Tibial nerve (tissue), 4 donors: ENCODE results near the gene ACVR1.

Source experiments
- EP300 ChIP-seq, 2 donors: sonication (generic); formaldehyde crosslinking; IDR thresholded peaks; one replicate each; pipeline ENCODE4 v1.6.1; 2017; ENCODE audit warnings: antibody characterized with exemption in 2 of 2, mild to moderate bottlenecking in 1 of 2
- POLR2A ChIP-seq, 2 donors: fragments of 450-650 bp; IDR thresholded peaks; one replicate each; pipeline ENCODE4 v1.6.1; 2017; ENCODE audit warnings: antibody characterized with exemption in 2 of 2, mild to moderate bottlenecking in 2 of 2, moderate library complexity in 2 of 2
- TF ChIP-seq, protein P1 (sequence below), 5 experiments: fragments of 200-600 bp in 3 of 5; fragments of 450-650 bp in 2 of 5; sonication (generic) in 3 of 5; IDR thresholded peaks; one replicate each; pipeline ENCODE4 v1.5.1; 2016 to 2019; ENCODE audit warnings: antibody characterized with exemption in 5 of 5, mild to moderate bottlenecking in 3 of 5, moderate library complexity in 2 of 5

DNA sequence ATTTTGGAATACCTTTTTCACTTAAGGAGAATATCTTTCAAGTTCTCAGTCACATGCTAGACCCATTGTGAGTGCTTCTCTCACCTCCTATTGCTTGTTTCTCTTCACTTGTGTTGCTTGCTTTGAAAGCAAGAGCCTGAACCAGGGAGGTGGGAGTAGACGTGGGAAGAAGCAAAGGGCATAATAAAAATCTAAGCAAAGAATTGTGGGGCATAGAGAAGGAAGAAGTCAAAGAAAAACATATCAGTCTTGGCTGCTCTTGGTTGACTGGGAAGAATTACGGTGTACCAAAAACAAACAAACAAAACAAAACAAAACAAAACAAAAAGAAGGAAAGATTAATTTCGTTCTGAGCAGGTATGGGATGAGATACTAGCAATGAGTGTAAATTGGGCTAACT, 48.9 kb upstream of the ACVR1 start:
- TF ChIP-seq, protein P1, sequence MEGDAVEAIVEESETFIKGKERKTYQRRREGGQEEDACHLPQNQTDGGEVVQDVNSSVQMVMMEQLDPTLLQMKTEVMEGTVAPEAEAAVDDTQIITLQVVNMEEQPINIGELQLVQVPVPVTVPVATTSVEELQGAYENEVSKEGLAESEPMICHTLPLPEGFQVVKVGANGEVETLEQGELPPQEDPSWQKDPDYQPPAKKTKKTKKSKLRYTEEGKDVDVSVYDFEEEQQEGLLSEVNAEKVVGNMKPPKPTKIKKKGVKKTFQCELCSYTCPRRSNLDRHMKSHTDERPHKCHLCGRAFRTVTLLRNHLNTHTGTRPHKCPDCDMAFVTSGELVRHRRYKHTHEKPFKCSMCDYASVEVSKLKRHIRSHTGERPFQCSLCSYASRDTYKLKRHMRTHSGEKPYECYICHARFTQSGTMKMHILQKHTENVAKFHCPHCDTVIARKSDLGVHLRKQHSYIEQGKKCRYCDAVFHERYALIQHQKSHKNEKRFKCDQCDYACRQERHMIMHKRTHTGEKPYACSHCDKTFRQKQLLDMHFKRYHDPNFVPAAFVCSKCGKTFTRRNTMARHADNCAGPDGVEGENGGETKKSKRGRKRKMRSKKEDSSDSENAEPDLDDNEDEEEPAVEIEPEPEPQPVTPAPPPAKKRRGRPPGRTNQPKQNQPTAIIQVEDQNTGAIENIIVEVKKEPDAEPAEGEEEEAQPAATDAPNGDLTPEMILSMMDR (IDR thresholded peaks at IDR 0.05): no peak
- TF ChIP-seq POLR2A (IDR thresholded peaks at IDR 0.05) (no peak), EP300 (IDR thresholded peaks at IDR 0.05) (no peak)
